Right lobe of liver (tissue), 4 donors: ENCODE results near the gene ERCC4.

ENCODE experiments used
- POLR2A ChIP-seq: fragments of 450-650 bp; IDR thresholded peaks from one replicate; pipeline ENCODE4 v1.6.1; 2017; ENCODE audit warnings: antibody characterized with exemption, mild to moderate bottlenecking
- TF ChIP-seq, protein P1 (sequence below), 4 donors: fragments of 200-600 bp in 3 of 4; fragments of 450-650 bp in 1 of 4; IDR thresholded peaks; one replicate each; pipeline versions ENCODE4 v1.5.1 to v1.8.0; 2016 to 2022; ENCODE audit warnings: antibody characterized with exemption in 4 of 4, mild to moderate bottlenecking in 2 of 4
- donor health status: DM: no; HTN: no; CAD: no.
- donor health status: DM: no; HTN: no; CAD: no.
- donor health status: DM: no; HTN: yes; CAD: no.

DNA sequence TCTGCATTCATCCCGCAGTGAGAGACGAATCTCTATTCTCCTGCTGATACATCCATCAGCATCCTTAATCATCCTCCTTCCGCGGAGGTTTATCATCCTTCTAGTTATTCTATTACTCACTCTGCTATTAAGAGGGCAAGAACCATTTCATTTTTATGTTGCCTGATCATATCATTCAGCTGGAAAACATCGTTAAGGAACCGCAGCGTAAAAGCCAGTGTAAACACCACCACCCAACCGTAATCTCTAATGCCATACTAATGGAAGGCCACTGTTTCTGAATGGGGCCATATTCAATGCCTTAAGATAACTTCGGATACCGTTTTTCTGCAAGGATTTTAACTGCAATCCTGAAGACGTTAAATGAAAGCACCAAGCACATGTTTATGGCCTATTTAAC is 36.7 kb upstream of the ERCC4 start:
- TF ChIP-seq, protein P1, sequence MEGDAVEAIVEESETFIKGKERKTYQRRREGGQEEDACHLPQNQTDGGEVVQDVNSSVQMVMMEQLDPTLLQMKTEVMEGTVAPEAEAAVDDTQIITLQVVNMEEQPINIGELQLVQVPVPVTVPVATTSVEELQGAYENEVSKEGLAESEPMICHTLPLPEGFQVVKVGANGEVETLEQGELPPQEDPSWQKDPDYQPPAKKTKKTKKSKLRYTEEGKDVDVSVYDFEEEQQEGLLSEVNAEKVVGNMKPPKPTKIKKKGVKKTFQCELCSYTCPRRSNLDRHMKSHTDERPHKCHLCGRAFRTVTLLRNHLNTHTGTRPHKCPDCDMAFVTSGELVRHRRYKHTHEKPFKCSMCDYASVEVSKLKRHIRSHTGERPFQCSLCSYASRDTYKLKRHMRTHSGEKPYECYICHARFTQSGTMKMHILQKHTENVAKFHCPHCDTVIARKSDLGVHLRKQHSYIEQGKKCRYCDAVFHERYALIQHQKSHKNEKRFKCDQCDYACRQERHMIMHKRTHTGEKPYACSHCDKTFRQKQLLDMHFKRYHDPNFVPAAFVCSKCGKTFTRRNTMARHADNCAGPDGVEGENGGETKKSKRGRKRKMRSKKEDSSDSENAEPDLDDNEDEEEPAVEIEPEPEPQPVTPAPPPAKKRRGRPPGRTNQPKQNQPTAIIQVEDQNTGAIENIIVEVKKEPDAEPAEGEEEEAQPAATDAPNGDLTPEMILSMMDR (IDR thresholded peaks at IDR 0.05), result no peak
- no peak for TF ChIP-seq POLR2A
